Hematopoietic multipotent progenitor cell treated with erythropoietin and hydrocortisone succinate and interleukin-3 and kit ligand, for 6 days (in vitro differentiated cells): ENCODE results near the gene TATDN3.
"Not testable (repeated sequence)": the region's sequence is repeated elsewhere in the genome, so short reads cannot be mapped to it uniquely, and the experiment has no call there.

Source experiments
- DNase-seq: peaks from one replicate; pipeline ENCODE4 v3.0.0-alpha.2; 2015

TATDN3 gene

GRCh38 chr1:212777151-212777550, 14.5 kb upstream of the TATDN3 start:
- DNase-seq: no peak

DNA sequence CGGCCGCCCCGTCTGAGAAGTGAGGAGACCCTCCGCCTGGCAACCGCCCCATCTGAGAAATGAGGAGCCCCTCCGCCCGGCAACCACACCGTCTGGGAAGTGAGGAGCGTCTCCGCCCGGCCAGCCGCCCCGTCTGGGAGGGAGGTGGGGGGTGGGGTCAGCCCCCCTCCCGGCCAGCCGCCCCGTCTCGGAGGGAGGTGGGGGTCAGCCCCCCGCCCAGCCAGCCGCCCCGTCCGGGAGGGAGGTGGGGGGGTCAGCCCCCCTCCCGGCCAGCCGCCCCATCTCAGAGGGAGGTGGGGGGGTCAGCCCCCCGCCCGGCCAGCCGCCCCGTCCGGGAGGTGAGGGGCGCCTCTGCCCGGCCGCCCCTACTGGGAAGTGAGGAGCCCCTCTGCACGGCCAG, 12.6 kb upstream of the TATDN3 start:
- not testable (repeated sequence) for DNase-seq

GRCh38 chr1:212780759-212781158, 10.9 kb upstream of the TATDN3 start:
- no peak for DNase-seq

DNA sequence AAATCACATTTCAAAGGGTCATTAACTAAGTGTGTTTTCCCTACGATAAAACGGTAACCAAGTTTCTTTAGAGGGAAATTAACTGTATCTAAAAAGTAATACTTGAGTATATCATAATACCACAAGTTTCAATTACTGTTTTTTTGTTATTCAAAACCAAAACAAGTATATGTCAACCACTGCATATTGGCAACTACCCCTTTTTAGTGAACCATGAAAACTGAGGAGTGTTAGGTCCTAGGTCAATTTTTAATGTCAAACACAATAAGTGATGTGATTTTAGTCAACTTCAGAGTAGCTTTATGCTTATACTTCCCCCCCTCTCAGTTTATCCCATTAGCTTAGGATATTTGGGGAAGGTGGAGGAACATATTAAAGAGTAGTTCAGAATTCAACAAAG, 10.5 kb upstream of the TATDN3 start:
- no peak for DNase-seq

GRCh38 chr1:212782422-212783154, 9.1 kb upstream of the TATDN3 start:
- DNase-seq: peak; percentile 68

- DNase-seq: no peak
Observed at GRCh38 chr1:212783976-212784375, 7.7 kb upstream of the TATDN3 start.

DNA sequence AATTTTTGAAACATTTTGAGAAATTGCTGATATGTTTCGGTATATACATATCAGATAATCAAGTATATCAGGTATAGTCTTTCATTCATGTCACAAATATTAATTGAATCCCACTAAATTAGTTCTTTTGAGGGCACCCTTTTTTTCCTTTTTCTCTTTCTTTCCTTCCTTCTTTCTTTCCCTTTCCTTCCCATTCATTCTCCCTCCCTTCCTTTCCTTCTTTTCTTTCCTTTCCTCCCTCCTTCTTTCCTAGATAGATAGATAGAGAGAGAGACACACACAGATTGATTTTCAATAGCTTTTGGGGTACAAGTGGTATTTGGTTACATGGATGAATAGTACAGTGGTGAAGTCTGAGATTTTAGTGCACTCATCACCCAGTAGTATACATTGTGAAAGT, 5.8 kb upstream of the TATDN3 start:
- no peak for DNase-seq

DNA sequence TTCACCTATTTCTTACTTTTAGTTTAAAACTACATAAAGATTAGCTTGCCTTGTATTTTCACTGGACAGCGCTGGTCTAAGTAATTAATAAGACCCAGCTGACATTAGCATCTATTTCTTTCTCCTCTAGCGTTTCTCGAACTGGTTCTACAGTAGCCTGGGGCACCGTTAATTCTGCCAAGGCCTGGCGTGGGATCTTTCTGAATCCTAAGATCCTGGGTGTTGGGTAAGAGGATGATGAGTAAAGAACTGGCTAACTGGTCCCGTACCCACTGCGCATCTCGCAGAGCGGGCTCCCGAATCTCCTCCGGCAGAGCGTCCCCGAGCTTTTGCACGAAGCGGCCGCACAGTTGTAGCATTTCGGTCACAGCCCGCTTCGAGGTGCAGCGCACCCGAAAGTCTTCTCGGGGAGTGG, 426 bp upstream of the TATDN3 start:
- no peak for DNase-seq

GRCh38 chr1:212792396-212792908, 758 bp downstream of the TATDN3 start:
- no peak for DNase-seq

DNA sequence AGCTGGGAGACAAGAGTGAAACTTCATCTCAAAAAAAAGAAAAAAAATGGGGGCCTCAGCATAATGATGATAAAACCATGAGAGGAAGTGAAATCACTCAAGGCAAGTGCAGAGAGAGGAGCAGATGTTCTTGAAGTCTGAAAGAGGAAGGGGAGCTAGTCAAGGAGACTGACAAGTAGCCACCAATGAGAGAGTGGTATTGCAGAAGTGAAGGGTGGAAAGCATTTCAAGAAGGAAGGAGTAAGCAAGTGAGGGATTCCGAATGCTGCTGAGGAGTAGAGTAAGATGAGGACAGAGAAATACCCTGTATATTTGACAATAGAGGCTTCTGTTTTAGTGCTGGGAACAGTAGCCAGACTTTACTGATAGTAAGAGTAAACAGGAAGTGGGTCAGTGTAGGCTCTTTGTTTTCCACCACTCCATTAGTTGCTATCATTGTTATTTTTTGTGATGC, 2.9 kb downstream of the TATDN3 start:
- peak; percentile 59 for DNase-seq

DNA sequence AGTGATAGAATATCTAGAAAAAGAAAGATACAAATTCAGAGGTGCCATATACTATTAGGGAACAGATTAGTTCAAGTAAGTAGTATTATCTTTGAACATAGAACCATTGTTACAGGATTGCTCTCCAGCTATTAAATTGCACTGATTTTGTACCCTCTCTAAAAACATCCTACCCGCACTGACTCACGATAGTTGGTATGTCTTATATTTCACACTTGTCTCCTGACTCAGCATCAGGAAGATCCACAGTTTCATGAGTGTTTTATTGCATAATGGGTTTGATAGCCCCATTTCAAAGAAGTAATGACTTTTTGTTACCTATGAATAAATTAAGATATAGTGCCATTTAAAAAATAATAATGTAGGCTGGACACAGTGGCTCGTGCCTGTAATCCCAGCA, 6.0 kb downstream of the TATDN3 start:
- no peak for DNase-seq

DNA sequence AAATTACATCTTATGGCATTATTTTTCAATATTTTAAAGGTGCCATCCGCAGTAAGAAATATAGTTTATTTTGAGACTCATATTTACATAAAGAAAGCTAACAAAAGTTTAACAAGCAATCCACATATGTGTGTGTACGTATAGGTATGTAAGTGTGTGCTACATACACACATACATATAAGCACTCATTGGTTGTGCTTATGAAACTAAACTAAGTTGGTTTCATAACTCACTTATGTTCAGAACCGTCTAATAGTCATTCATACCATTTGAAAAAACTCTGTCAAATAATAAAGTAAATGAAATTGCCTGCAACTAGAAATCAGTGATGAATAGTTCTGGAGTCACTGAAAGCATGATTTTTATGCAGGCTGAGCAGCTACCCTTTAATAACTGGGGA, 14.1 kb downstream of the TATDN3 start:
- no peak for DNase-seq

DNA sequence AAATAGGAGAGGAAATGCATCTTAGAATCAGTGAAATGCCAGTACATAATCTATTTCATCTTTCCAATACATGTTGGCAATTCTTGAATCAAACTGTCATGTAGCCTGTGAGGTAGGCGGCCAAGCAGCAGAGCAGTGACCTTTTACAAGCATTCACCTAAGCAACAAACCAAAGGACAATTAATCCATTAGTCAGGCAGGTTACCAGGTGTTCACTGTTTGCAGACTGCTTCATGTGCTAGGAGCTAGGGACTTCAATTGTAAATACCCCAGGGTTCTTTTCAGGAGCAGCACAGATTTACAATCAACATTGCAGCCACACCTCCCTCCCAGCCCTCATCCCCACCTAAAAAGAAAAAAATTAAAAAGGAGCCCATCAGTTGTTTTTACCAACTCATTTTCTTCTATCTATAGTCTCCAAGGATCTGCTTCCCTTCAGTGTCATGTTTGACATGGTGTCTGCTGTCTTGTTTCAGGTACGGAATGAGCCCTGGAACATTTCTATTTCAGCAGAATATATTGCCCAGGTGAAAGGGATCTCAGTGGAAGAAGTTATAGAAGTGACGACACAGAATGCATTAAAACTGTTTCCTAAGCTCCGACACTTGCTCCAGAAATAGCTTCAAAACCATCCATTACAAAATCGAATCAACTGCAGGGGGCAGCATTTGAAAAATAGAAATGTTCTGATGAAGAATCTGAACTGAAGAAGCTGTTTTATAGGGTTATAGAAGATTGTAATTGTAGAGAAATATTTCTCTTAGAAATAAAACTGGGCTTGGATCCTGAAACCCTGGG, 23.0 kb downstream of the TATDN3 start:
- DNase-seq: peak; percentile 46

DNA sequence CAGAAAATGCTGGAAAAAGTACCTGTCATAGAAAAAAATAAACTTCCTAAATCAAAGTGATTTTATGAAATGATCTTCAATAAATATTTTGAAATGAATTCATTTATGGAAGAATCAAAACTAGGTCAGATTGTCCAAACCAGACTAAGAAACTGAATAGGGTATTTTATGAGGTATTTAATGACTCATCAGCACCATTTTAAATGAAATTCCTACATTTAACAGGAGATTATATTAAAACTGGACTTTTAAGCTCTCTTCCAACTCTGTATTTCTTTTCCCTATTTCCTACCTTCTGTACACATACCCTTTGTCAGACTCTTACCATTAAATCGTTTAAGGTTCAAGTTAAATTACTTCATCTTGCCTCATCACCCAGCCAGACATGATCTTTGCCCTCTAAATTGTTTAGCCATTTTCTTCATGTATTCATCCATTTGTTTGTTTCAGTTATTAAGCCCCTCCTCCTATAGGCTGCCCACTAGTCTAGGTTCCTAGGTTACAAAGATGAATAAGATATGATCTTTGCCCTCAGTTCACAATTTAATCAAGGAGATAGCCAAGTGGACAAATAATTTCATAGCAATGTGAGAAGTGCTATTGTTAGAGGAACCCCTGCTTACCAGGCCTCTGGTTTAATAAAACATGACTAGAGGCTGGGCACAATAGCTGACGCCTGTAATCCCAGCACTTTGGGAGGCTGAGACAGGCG, 25.0 kb downstream of the TATDN3 start:
- DNase-seq: no peak

DNA sequence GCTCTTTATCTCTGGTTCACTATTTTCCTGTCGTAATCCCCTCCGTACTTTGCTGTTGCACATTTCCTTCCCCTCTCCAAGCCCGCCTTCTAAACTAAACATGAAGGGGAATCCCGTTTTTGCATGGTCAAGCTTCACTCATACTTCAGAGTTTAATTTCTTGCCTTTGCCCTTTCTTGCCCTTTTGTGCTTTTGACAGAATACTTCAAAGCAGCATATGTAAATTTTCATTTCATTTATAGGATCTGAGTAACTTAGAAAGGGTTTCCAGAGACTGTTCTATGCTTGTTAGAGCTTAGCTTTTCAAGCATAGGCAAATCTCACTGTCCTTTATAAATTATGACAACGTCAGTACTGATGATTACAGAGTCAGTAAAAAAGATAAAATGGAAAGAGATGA, 28.0 kb downstream of the TATDN3 start:
- DNase-seq: peak; percentile 32

DNA sequence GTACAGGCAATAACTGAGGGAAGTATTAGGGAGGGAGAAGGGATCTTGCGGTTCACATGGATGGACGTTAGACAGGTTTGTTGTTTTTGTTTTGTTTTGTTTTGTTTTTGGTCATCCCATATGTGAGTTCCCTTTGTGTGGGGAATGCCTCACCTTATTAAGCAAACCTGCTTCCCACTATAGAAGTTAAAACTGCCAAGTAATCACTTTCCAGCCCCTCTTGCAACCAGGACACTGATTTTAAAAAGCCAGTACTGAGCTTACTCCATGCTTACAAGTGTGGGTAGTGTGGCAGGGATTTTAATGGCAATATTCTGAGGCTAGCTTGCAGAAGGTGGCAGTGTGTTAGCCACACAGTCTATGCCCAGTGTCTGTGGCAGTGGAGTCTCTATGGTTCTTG, 29.3 kb downstream of the TATDN3 start:
- no peak for DNase-seq

DNA sequence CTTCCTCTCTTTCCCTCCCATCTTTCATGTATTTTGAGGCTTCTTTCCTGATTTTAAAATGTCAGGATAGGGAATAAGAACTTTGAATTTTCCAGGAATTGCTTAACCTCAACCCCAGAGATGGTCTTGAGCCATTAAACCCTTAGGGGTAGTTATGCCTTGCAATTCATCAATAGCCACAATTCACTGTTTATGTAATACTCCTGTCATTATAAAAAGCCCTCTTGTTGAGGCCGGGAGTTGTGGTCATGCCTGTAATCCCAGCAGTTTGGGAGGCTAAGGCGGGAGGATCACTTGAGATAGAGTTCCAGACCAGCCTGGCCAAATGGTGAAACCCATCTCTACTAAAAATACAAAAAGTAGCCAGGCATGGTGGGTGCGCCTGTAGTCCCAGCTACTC, 31.3 kb downstream of the TATDN3 start:
- no peak for DNase-seq

GRCh38 chr1:212824201-212824600, 32.5 kb downstream of the TATDN3 start:
- no peak for DNase-seq

- DNase-seq: no peak
Observed at GRCh38 chr1:212825798-212826452, 34.2 kb downstream of the TATDN3 start.

- no peak for DNase-seq
Observed at GRCh38 chr1:212827171-212827776, 35.6 kb downstream of the TATDN3 start.

DNA sequence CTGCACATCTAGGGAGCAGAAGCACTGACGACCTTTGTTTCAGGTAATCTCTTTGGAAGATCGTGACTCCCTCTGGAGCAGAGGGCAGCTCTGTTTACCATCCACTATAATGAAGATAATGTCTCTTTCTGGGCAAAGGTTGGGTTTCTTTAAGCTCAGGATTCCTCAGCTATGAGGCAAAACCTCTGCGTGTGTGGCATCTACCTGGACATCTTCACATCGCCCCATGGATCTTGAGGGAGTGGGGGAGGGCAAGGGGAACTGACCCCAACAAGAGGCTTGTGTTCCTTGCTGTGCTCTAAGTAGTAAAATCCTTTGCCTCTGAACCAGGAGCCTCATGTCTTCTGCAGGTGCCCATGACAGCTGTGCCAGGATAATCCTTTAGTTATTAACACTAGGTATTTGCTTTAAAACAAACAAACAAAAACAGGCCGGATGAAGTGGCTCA, 36.2 kb downstream of the TATDN3 start:
- DNase-seq: no peak

DNA sequence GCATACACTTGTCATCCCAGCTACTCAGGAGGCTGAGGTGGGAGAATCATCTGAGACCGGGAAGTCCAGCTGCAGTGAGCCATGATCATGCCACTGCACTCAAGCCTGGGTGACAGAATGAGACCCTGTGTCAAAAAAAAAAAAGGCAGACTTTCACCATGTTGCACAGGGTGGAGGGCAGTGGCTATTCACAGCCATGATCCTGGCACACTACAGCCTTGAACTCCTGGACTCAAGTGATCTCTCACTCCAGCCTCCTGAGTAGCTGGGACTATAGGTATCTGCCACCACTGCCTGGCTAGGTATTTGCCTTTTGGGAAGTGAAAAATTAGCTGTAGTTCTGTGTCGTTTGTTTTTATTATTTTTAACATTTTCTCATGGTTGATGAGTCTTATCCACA, 36.7 kb downstream of the TATDN3 start:
- DNase-seq: no peak
